HepG2 (cell line): ENCODE results near the gene GRID1. TPM values are rescaled to one million over a fixed set of nuclear protein-coding genes. Genes with fewer than 3 reads are reported as not detected.

Experiments
- ATAC-seq: fragments of 200-7000 bp; cut with Tn5 transposase; 3 replicates; pipeline ENCODE4 v1.9.1; 2020; ENCODE audit warnings: mild to moderate bottlenecking, moderate library complexity
- BruUV-seq: library from RNA; stranded (reverse); fragments of 400-500 nt; replicated peaks from 2 replicates; lab custom pipeline; 2021; lab: Mats Ljungman, UMichigan
- CTCF ChIA-PET: fragments of 300-600 bp; formaldehyde crosslinking; extraction: SDS; loops from one replicate; lab custom pipeline; 2021; ENCODE audit warnings: low total read pairs, inconsistent platforms, low intra/inter-chr PET ratio; lab: Yijun Ruan, JAX
- POLR2A ChIA-PET: fragments of 350-600 bp; sonication (Branson Sonifier 250); formaldehyde crosslinking; loops from one replicate; lab custom pipeline; 2020; ENCODE audit warnings: antibody characterized with exemption, inconsistent platforms; lab: Yijun Ruan, JAX
- DNase-seq: peaks from one replicate; pipeline ENCODE4 v3.0.0-alpha.2; 2015; ENCODE audit warnings: low spot score
- FAIRE-seq: peaks from 3 replicates; lab custom pipeline; 2011; peaks lifted over from hg19 to GRCh38; lab: Jason Lieb, UNC
- H2AFZ ChIP-seq: one replicate; pipeline ENCODE4 v1.6.1; 2011; ENCODE audit warnings: low read length, inconsistent platforms
- H3K27ac ChIP-seq: fragments of 300-600 bp; 3 replicates; pipeline ENCODE4 v1.8.0; 2011; ENCODE audit warnings: mixed run types, mild to moderate bottlenecking, mixed read lengths, low read length, inconsistent platforms; ENCODE audit not compliant: insufficient read depth; ENCODE audit errors: extremely low read length
- H3K27me3 ChIP-seq, 2 experiments: fragments of 200-600 bp in 1 of 2; 2 replicates in 1 of 2; 3 replicates in 1 of 2; pipeline versions ENCODE4 v1.6.0 to v1.8.0; 2011; ENCODE audit warnings: low read length in 2 of 2, mild to moderate bottlenecking in 2 of 2, moderate library complexity in 2 of 2, inconsistent platforms in 1 of 2; ENCODE audit not compliant: insufficient read depth in 2 of 2, control insufficient read depth in 1 of 2
- H3K36me3 ChIP-seq, 2 experiments: fragments of 200-600 bp in 1 of 2; replicated peaks in 1 of 2; 2 replicates in 1 of 2; 3 replicates in 1 of 2; pipeline versions ENCODE4 v1.5.1 to v1.8.0; 2011; ENCODE audit warnings: low read length in 2 of 2, inconsistent platforms in 1 of 2; ENCODE audit not compliant: insufficient read depth in 2 of 2, control insufficient read depth in 1 of 2
- H3K4me1 ChIP-seq: 2 replicates; pipeline ENCODE4 v1.5.1; 2012; ENCODE audit warnings: low read length, inconsistent platforms; ENCODE audit not compliant: insufficient read depth
- H3K4me2 ChIP-seq: 2 replicates; pipeline ENCODE4 v1.6.0; 2011; ENCODE audit warnings: low read depth, low read length, inconsistent platforms
- H3K4me3 ChIP-seq, 3 experiments: fragments of 200-600 bp in 1 of 3; sonication (generic), shearing (Covaris generic) in 1 of 3; replicated peaks in 1 of 3; 2 replicates each; pipeline ENCODE4 v1.5.1; 2011 to 2016; ENCODE audit warnings: low read length in 3 of 3, inconsistent platforms in 2 of 3, low read depth in 2 of 3, mild to moderate bottlenecking in 2 of 3, control low read depth in 1 of 3, mixed read lengths in 1 of 3; ENCODE audit not compliant: insufficient read depth in 1 of 3
- H3K79me2 ChIP-seq: one replicate; pipeline ENCODE4 v1.6.1; 2011; ENCODE audit warnings: low read length, inconsistent platforms; ENCODE audit not compliant: insufficient read depth
- H3K9ac ChIP-seq: 2 replicates; pipeline ENCODE4 v1.6.0; 2011; ENCODE audit warnings: mild to moderate bottlenecking, low read depth, low read length, inconsistent platforms; ENCODE audit not compliant: insufficient read depth
- H3K9me3 ChIP-seq: 2 replicates; pipeline ENCODE4 v1.5.1; 2012; ENCODE audit warnings: mild to moderate bottlenecking, low read length
- H4K20me1 ChIP-seq: 2 replicates; pipeline ENCODE4 v1.6.0; 2011; ENCODE audit warnings: inconsistent platforms, mild to moderate bottlenecking, low read length, moderate library complexity; ENCODE audit not compliant: insufficient read depth
- AGO2 ChIP-seq: fragments of 200-400 bp; formaldehyde crosslinking; optimal IDR thresholded peaks from 2 replicates; pipeline ENCODE3; 2017; ENCODE audit warnings: mild to moderate bottlenecking, low read depth, low read length, moderate library complexity
- CENPT ChIP-seq: sonication (generic); formaldehyde crosslinking; IDR thresholded peaks from 2 replicates; pipeline ENCODE4 v1.8.0; 2022; ENCODE audit warnings: low read depth, mild to moderate bottlenecking, moderate library complexity, missing genetic modification reagents
- CREB3 ChIP-seq: sonication (generic); formaldehyde crosslinking; IDR thresholded peaks from 2 replicates; pipeline ENCODE4 v1.5.0; 2020; ENCODE audit warnings: missing genetic modification reagents
- ESRRA ChIP-seq: sonication (generic); formaldehyde crosslinking; IDR thresholded peaks from 2 replicates; pipeline ENCODE4 v1.5.1; 2020; ENCODE audit warnings: mild to moderate bottlenecking, low read depth, missing genetic modification reagents
- FOXO1 ChIP-seq: sonication (generic); formaldehyde crosslinking; IDR thresholded peaks from 2 replicates; pipeline ENCODE4 v1.4.0; 2020; ENCODE audit warnings: missing genetic modification reagents
- HDAC2 ChIP-seq: sonication (generic); formaldehyde crosslinking; IDR thresholded peaks from 2 replicates; pipeline ENCODE4 v1.4.0; 2020; ENCODE audit warnings: missing genetic modification reagents
- HMG20A ChIP-seq: IDR thresholded peaks from 2 replicates; pipeline ENCODE4 v1.6.1; 2016; ENCODE audit warnings: borderline replicate concordance
- HOMEZ ChIP-seq: IDR thresholded peaks from 2 replicates; pipeline ENCODE4 v1.6.1; 2016; ENCODE audit warnings: low read depth
- MAFK ChIP-seq, 2 experiments: IDR thresholded peaks in 1 of 2; conservative IDR thresholded peaks in 1 of 2; 2 replicates each; pipeline ENCODE4 v1.6.1; 2011; ENCODE audit warnings: improper control_type of control experiment in 2 of 2, low read length in 2 of 2
- MTA3 ChIP-seq: sonication (generic); formaldehyde crosslinking; IDR thresholded peaks from 2 replicates; pipeline ENCODE4 v1.4.0; 2020; ENCODE audit warnings: missing genetic modification reagents
- NFRKB ChIP-seq: fragments of 450-650 bp; IDR thresholded peaks from 2 replicates; pipeline ENCODE4 v1.6.1; 2017
- PLSCR1 ChIP-seq: sonication (generic); formaldehyde crosslinking; IDR thresholded peaks from 2 replicates; pipeline ENCODE4 v1.5.0; 2020; ENCODE audit warnings: missing genetic modification reagents, mild to moderate bottlenecking, borderline replicate concordance
- RNF219 ChIP-seq: sonication (generic); formaldehyde crosslinking; IDR thresholded peaks from 2 replicates; pipeline ENCODE4 v1.5.0; 2020; ENCODE audit warnings: mild to moderate bottlenecking, missing genetic modification reagents
- ZBTB1 ChIP-seq: sonication (generic); formaldehyde crosslinking; IDR thresholded peaks from 2 replicates; pipeline ENCODE4 v1.4.0; 2020; ENCODE audit warnings: missing genetic modification reagents, borderline replicate concordance
- ZC3H13 ChIP-seq: sonication (generic); formaldehyde crosslinking; IDR thresholded peaks from 2 replicates; pipeline ENCODE4 v1.8.1; 2023; ENCODE audit warnings: mild to moderate bottlenecking, missing genetic modification reagents, moderate library complexity
- ZNF552 ChIP-seq: sonication (generic); formaldehyde crosslinking; IDR thresholded peaks from 2 replicates; pipeline ENCODE4 v1.9.0; 2022; ENCODE audit warnings: missing genetic modification reagents, mild to moderate bottlenecking, borderline replicate concordance
- ZNF644 ChIP-seq: IDR thresholded peaks from 2 replicates; pipeline ENCODE4 v1.6.1; 2016; ENCODE audit warnings: low read depth
- ZNF75D ChIP-seq: sonication (generic); formaldehyde crosslinking; IDR thresholded peaks from 2 replicates; pipeline ENCODE4 v1.8.1; 2023; ENCODE audit warnings: missing genetic modification reagents, mild to moderate bottlenecking, borderline replicate concordance
- ZNF781 ChIP-seq: sonication (generic); formaldehyde crosslinking; IDR thresholded peaks from 2 replicates; pipeline ENCODE4 v1.5.1; 2020; ENCODE audit warnings: borderline replicate concordance, mild to moderate bottlenecking, missing genetic modification reagents; ENCODE audit errors: not compliant biosample characterization
- ZNF792 ChIP-seq: IDR thresholded peaks from 2 replicates; pipeline ENCODE4 v1.6.1; 2016
- WGBS: methylation state at CpG from one replicate; pipeline ENCODE4 v1.1.6; 2017; ENCODE audit warnings: low lambda C conversion rate; 5-methylcytosine and 5-hydroxymethylcytosine counted together
- in situ Hi-C: cut with HindIII; loops from 2 replicates; pipeline ENCODE4 v1.10.0; 2017; ENCODE audit warnings: low pct_unique_long_range_greater_than_20kb; ENCODE audit not compliant: extremely low pct_ligation_motif_present
- intact Hi-C: fragments of 100-400 bp; cut with micrococcal nuclease; formaldehyde crosslinking; loops from one replicate; pipeline ENCODE4 v1.10.0; 2022; ENCODE audit not compliant: unreplicated experiment
- polyA plus RNA-seq, 8 experiments: library from polyadenylated mRNA; depleted of rRNA in 3 of 8; stranded (reverse) in 7 of 8; unstranded in 1 of 8; fragments of >200 nt; fragmentation: Illumina TruSeq in 4 of 8; extraction: Trizol in 4 of 8; gene quantifications; 2 replicates each; pipeline versions ENCODE4 v1.2.1 to v1.2.3, GENCODE V29; 2011 to 2016; ENCODE audit warnings: low read depth in 4 of 8, missing spikeins in 1 of 8, mixed read lengths in 1 of 8; ENCODE audit not compliant: insufficient read depth in 1 of 8
- total RNA-seq, 5 experiments: library from RNA; depleted of rRNA; stranded (reverse); fragments of >200 nt; fragmentation: Illumina TruSeq; extraction: Trizol; gene quantifications; 2 replicates each; pipeline ENCODE4 v1.2.3, GENCODE V29; 2016; ENCODE audit warnings: low read depth in 1 of 5

GRID1 gene
- total and polyA plus RNA-seq, 2 of the 13 experiments (the other 11 are each of a cell fraction or from before 2014, with no cell fraction given) = 0.05 TPM; not detected in 1

GRCh38 chr10:85661123-85661522 is 705.5 kb downstream of the GRID1 start (continued):
- TF ChIP-seq PLSCR1 (CRISPR knock-in tag) = no peak
- no peak for TF ChIP-seq ZC3H13 (CRISPR knock-in tag)

- ChIA-PET POLR2A (no interaction called here), CTCF (no interaction called here)
- intact Hi-C loops (no loop called here), in situ Hi-C loops (no loop called here)
- DNase-seq = no peak
- H3K4me3 ChIP-seq = no peak overlapping the region
- H3K4me2 ChIP-seq = no peak overlapping the region
- BruUV-seq = no TSS peak
- H3K9me3 ChIP-seq = no peaks in the 10 kb centered on the region
- H3K27ac ChIP-seq = no peak overlapping the region
- H3K27me3 ChIP-seq = no peaks in the 10 kb centered on the region
- TF ChIP-seq ZNF644 (CRISPR knock-in tag) (no peak), CENPT (no peak), NFRKB (no peak), MAFK (conservative IDR thresholded peaks at IDR 0.05 in 1 of 2, IDR thresholded peaks at IDR 0.05 in 1 of 2; ENCODE audit: low read length in 2 of 2) (no peak), HOMEZ (no peak), AGO2 (no peak), ZNF552 (CRISPR knock-in tag) (no peak), ZBTB1 (no peak), ZNF75D (CRISPR knock-in tag) (no peak), FOXO1 (CRISPR knock-in tag) (no peak), MTA3 (no peak), CREB3 (no peak), ESRRA (CRISPR knock-in tag) (no peak), ZNF792 (CRISPR knock-in tag) (no peak), RNF219 (CRISPR knock-in tag) (no peak), ZNF781 (CRISPR knock-in tag) (no peak), HMG20A (CRISPR knock-in tag) (no peak), HDAC2 (no peak)
- no peak for ATAC-seq
- 0% methylated on average over 1 of the region's 1 CpG for WGBS
- no peaks in the 10 kb centered on the region for H3K4me1 ChIP-seq
- H3K36me3 ChIP-seq = no peaks in the 10 kb centered on the region
- no peaks in the 10 kb centered on the region for H3K79me2 ChIP-seq
- no peak for FAIRE-seq
- H4K20me1 ChIP-seq = no peaks in the 10 kb centered on the region
- H3K9ac ChIP-seq = no peak overlapping the region
- H2AFZ ChIP-seq = no peak overlapping the region
Observed at GRCh38 chr10:85659331-85659730, 707.3 kb downstream of the GRID1 start.
